HG03460 (cell line): ENCODE results near the gene GRK1.
A peak's percentile ranks its signal among the peaks of the same experiment; 100 is the strongest.
"Not testable (repeated sequence)": the region's sequence is repeated elsewhere in the genome, so short reads cannot be mapped to it uniquely, and the experiment has no call there.

Experiments used
- ATAC-seq: cut with Tn5 transposase; IDR thresholded peaks from one replicate; pipeline ENCODE4 v1.9.1; 2021; ENCODE audit not compliant: unreplicated experiment

Gene GRK1

GRCh38 chr13:113664751-113665596, 2.0 kb upstream of the GRK1 start:
- no peak for ATAC-seq

DNA sequence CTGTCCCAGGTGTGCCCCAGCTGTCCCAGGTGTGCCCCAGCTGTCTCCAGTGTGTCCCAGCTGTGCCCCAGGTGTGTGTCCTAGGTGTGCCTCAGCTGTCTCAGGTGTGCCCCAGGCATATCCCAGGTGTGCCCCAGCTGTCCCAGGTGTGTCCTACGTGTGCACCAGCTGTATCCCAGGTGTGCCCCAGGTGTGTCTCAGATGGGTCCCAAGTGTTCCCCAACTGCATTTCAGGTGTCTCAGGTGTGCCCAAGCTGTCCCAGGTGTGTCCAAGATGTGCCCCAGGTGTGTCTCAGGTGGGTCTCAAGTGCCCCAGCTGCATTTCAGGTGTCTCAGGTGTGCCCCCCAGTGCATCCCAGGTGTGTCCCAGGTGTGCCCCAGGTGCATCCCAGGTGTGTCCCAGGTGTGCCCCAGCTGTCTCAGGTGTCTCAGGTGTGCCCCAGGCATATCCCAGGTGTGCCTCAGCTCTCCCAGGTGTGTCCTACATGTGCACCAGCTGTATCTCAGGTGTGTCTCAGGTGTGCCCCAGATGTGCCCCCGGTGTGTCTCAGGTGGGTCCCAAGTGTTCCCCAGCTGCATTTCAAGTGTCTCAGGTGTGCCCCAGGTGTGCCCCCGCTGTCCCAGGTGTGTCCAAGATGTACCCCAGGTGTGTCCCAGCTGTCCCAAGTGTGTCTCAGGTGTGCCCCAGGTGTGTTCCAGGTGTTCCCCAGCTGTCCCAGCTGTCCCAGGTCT, 1.3 kb upstream of the GRK1 start:
- no peak for ATAC-seq

GRCh38 chr13:113666329-113666670, 719 bp upstream of the GRK1 start:
- ATAC-seq: no peak

GRCh38 chr13:113667771-113668490, 912 bp downstream of the GRK1 start:
- no peak for ATAC-seq

GRCh38 chr13:113668491-113668971, 1.5 kb downstream of the GRK1 start:
- ATAC-seq: no peak

DNA sequence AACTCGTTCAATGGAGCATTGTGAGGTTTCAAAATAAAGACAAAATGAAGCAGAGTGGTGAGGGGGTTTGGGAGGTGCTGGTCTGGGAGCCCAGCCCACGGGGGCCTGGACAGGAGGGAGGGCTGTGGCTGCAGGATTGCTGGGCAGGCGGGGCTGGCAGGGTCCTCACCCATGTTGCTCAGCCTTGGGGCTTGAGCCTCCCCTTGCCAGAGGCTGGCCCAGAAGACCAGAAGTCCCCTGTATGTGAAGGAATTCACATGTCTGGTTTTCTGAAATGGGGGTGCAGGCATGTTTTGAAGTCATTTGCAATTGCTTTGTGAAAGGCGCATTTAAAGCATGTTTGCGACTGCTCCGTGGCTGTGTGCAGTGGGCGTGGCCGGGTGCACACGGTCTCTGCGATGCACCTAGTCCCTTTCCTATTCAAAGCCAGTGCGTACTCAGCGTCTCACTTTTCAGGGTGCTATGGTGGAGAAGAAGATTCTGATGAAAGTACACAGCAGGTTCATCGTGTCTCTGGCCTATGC, 2.3 kb downstream of the GRK1 start:
- ATAC-seq: no peak

GRCh38 chr13:113669755-113670341, 2.8 kb downstream of the GRK1 start:
- no peak for ATAC-seq

DNA sequence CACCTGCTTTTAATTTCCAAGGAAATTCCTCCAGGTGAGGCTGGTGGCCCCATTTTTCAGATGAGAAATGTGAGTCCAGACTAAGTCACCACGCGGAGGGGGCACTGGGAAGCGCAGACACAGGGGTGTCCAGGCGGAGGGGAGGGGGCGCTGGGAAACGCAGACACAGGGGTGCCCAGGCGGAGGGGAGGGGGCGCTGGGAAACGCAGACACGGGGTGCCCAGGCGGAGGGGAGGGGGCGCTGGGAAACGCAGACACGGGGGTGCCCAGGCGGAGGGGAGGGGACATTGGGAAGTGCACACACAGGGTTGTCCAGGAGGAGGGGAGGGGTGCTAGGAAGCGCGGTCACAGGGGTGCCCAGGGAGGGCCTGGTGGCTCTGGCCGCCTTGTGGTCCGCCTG, 3.5 kb downstream of the GRK1 start:
- no peak for ATAC-seq

DNA sequence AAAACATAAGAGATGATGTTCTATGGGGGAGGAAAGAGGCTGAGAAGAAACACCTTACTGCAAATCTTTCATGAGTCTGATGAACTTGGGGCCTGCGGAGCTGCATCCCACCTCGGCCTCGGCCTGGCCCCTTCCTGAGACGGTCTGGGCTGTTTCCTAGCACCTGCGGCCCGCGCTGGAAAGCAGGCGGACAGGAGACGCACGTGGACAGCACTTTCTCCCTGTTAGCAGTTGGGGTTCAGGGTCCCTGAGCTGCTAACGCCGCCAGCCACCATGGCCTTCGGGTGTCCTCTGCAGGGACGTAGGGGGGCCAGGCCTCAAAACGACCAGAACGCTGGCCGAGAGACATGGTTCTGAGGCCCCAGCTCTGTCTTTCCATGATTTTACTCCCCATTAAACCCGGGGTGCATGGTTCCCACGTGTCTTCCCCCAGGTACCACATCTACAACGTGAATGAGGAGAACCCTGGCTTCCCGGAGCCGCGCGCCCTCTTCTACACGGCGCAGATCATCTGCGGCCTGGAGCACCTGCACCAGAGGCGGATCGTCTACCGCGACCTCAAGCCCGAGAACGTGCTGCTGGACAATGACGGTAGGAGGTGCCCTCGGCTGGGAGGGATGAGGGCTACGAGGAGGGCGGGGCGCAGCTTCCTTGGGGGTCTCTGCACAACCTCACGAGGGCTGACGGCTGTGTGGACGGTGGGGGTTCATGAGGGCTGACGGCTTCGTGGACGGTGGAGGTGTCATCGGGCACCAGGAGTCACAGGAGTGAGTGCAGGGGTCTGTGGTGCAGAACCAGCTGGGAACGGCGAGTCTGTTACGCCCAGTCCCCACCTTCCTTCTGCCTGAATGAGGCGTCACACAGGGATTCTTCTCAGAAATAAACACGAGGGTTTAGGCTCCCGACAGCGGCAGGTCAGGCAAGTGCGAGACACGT, 4.3 kb downstream of the GRK1 start:
- no peak for ATAC-seq

GRCh38 chr13:113672002-113672651, 5.1 kb downstream of the GRK1 start:
- no peak for ATAC-seq

DNA sequence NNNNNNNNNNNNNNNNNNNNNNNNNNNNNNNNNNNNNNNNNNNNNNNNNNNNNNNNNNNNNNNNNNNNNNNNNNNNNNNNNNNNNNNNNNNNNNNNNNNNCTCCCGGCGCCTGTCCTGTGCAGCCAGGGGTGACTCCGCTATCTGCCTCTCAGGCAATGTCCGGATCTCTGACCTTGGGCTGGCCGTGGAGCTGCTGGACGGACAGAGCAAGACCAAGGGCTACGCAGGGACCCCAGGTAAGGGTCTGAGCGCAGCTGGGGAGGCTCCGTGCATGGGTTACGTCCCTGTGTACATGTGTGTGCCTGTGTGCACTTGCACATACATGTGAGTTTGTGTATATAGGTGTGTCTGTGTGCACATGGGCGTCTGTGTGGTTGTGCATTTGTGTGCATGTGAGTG, 55.9 kb downstream of the GRK1 start:
- ATAC-seq: no peak

- no peak for ATAC-seq
Observed at GRCh38 chr13:113723410-113724015, 56.5 kb downstream of the GRK1 start.

DNA sequence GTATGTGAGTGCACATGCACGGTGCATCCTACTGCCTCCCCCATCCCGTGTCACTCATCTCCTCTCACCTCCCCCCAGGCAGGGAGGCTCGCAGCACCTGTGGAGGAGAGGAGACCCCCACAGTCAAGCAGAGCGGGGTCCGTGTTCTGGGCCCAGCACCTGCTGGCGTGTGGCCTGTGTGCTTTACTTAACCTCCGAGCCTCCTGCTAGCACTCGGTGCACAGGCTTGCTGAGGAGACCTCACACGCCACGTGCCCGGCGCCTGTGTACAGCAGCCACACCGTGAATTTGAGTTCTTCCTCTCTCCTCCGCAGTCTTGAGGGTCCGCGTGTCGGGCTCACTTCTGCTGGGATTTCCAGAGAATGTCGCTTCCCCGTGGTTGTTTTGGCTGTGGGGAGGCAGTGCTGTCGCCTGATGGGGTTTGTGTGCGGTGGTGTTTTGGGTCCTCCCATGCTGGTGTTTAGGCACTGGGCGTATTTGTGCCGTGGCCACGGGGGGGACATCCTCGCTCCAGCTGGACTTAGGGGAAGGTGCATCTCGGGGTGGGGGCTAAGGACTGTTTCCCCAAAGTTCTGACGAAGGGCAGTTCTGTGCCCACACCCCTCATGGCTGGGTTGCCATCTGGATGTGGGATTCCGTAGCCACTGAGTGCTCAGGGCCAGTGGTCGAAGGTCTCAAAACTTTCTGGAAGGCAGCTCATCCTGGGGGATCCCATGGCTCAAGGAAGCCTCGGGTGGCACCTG, 57.2 kb downstream of the GRK1 start:
- ATAC-seq: peak; percentile 8

GRCh38 chr13:113724780-113725315, 57.8 kb downstream of the GRK1 start:
- peak; percentile 93 for ATAC-seq

- ATAC-seq: not testable (repeated sequence)
Observed at GRCh38 chr13:113725329-113726105, 58.5 kb downstream of the GRK1 start.

GRCh38 chr13:113726106-113726821, 59.2 kb downstream of the GRK1 start:
- ATAC-seq: not testable (repeated sequence)
